ENCODE results near the gene GTSE1. TPM values are rescaled to one million over a fixed set of nuclear protein-coding genes. Genes with fewer than 3 reads are reported as not detected.
A peak's percentile ranks its signal among the peaks of the same experiment; 100 is the strongest.

The GTSE1 gene
- total RNA-seq, 1 experiment from 2014 or later: 46.1 TPM

GRCh38 chr22:46378426-46379065 is 81.9 kb downstream of the GTSE1 start:
- BruUV-seq (replicated peaks): no TSS peak
- no peak for ATAC-seq

More at GRCh38 chr22:46378426-46379065, 81.9 kb downstream of the GTSE1 start:
- DNase-seq (ENCODE audit: low read depth, low spot score): no peak
- no peak overlapping the region; the same call in 1 of the 2 replicates for H3K9ac ChIP-seq (ENCODE audit: low read length)
- no peaks in the 10 kb centered on the region for H3K27me3 ChIP-seq (ENCODE audit: insufficient read depth, low read length)
- intact Hi-C loops (cut with micrococcal nuclease): no loop called here
- no peaks in the 10 kb centered on the region for H3K79me2 ChIP-seq (ENCODE audit: insufficient read depth, low read length)
- H2AFZ ChIP-seq (ENCODE audit: low read depth, low read length, poor library complexity, severe bottlenecking): no peak overlapping the region
- no peaks in the 10 kb centered on the region for H4K20me1 ChIP-seq (ENCODE audit: insufficient read depth)
- peak overlapping the region in 1 of 2 experiments; percentile 45; a peak in 2 of 4 replicates for H3K4me3 ChIP-seq (replicated peaks in 1 of 2; ENCODE audit: low read depth in 1 of 2, low read length in 2 of 2)
- ChIA-PET RAD21 (ENCODE audit: low non-redundant PET in 1 of 2, low total read pairs in 2 of 2, uncharacterized antibody in 2 of 2, unreplicated experiment in 2 of 2) (no interaction called here), CTCF (interaction anchor here (0.9 kb wide), 1 partner anchor 11 kb away, joined by 3 read pairs; no protein-coding TSS in a partner anchor), POLR2A (no interaction called here)
- H3K9me3 ChIP-seq (ENCODE audit: control insufficient read depth in 1 of 2, insufficient read depth in 1 of 2, low read depth in 1 of 2, low read length in 2 of 2): peaks cover 4 to 9% of the 10 kb centered on the region in 2 experiments; a peak in 2 of 4 replicates
- no peaks in the 10 kb centered on the region for H3K9me2 ChIP-seq (ENCODE audit: insufficient read depth)
- peak overlapping the region; percentile 86 for H3K4me2 ChIP-seq (ENCODE audit: low read length)
- TF ChIP-seq ZNF274 (IDR thresholded peaks at IDR 0.05; ENCODE audit: low read depth, low read length) (no peak), ELF1 (IDR thresholded peaks at IDR 0.05; ENCODE audit: borderline replicate concordance, low read depth) (no peak), ZFX (IDR thresholded peaks at IDR 0.05) (no peak), CEBPB (IDR thresholded peaks at IDR 0.05; ENCODE audit: low read depth) (no peak), REST (IDR thresholded peaks at IDR 0.05; ENCODE audit: low read depth) (no peak)
- peaks cover 0 to 10% of the 10 kb centered on the region in 2 experiments; a peak in 1 of 4 replicates for H3K36me3 ChIP-seq (ENCODE audit: control insufficient read depth in 1 of 2, insufficient read depth in 2 of 2, low read length in 2 of 2)
- H3K4me1 ChIP-seq (ENCODE audit: control insufficient read depth in 1 of 2, insufficient read depth in 2 of 2, low read length in 2 of 2): peaks cover 29 to 44% of the 10 kb centered on the region in 2 experiments
- H3K27ac ChIP-seq (ENCODE audit: low read depth, low read length): no peak overlapping the region
